KOPT-K1 (cell line): ENCODE results near the gene RIMBP2.

Experiments
- H3K27ac ChIP-seq: fragments of 200-600 bp; sonication (generic); 2 replicates; pipeline ENCODE4 v1.5.1; 2016; ENCODE audit warnings: antibody characterized with exemption, mild to moderate bottlenecking, low read depth, low read length; ENCODE audit not compliant: poor library complexity, severe bottlenecking
- H3K36me3 ChIP-seq: fragments of 200-600 bp; sonication (generic); 2 replicates; pipeline ENCODE4 v1.5.1; 2017; ENCODE audit warnings: antibody characterized with exemption, mild to moderate bottlenecking, low read length, moderate library complexity; ENCODE audit not compliant: insufficient read depth
- H3K9me3 ChIP-seq: fragments of 200-600 bp; sonication (generic); 2 replicates; pipeline ENCODE4 v1.5.1; 2017; ENCODE audit warnings: antibody characterized with exemption, low read length, mild to moderate bottlenecking; ENCODE audit not compliant: insufficient read depth, poor library complexity, severe bottlenecking

RIMBP2 gene

DNA sequence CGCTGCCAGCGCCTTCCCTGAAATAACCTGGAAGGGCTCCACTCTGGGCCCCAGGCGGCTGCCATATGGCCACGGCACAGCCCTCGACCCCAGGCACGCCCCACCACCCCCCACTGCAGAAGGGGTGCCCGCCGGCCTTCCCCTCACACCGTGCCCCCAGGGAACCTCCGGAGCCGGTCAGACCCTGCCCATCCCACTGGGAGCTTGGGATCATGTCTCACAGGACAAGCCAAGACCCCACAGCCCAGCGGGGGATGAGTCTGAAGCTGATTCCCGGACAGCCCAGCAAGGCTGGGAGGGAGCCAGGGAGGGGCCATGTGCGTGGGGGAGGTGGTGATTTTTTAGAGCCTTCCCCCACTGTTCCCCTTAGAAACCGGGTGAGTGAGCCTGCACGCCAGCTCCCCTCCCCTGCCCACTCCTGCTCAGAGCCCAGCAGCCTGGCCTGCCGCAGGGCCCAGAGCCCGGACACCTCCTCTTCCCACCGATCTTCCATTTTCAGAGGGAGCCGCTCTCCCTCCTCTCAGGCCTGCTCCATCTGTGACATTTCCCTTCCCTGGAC lies 1.4 kb downstream of the RIMBP2 start:
- Histone ChIP-seq H3K9me3 (peaks cover 5% of the 10 kb centered on the region), H3K36me3 (no peaks in the 10 kb centered on the region), H3K27ac (no peak overlapping the region)

DNA sequence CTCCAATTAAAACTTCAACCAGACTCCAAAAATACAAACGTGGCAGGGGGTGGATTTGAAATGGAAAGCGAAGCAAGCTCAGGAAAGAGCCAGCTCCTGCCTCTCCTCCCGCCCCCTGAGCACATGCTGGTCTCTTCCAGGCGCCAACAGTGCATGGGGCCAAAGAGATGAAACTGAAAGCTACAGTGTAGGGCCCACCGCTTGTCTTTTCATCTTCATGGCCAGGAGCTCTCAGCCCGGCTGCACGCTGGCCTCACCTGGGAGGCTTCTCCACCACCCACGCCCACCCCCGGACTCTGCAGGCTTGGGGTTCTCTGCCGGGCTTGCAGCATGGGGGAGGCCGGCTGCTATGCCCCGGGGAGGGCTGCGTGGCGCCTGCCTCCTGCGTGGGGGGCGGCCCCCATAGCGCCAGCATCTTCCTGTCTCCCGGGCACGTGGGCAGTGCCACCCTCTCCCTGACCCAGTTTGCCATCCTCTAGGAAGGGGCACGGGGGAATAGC lies 2.0 kb downstream of the RIMBP2 start:
- H3K27ac ChIP-seq: no peak overlapping the region
- H3K9me3 ChIP-seq: peaks cover 5% of the 10 kb centered on the region
- no peaks in the 10 kb centered on the region for H3K36me3 ChIP-seq

DNA sequence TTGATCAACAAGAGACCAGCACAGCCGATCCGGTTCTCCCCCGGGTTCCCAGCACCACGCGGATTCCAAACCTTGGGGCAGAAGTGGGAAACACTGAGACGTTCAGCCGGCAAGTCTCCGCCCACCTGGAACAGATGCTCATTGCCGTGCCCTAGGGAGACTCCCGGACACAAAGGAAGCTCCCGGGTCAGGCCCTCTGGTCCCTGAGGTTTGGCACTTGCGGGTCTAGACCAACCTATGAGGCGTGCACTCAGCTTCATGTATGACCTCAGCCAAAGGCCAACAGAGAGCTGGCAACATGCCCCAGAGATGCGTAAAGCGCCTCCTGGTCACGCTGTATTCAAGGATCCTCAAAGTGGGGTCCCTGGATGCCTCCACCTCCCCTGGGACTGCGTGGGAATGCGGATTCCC lies 2.5 kb downstream of the RIMBP2 start:
- Histone ChIP-seq H3K27ac (no peak overlapping the region), H3K9me3 (peaks cover 5% of the 10 kb centered on the region), H3K36me3 (no peaks in the 10 kb centered on the region)

DNA sequence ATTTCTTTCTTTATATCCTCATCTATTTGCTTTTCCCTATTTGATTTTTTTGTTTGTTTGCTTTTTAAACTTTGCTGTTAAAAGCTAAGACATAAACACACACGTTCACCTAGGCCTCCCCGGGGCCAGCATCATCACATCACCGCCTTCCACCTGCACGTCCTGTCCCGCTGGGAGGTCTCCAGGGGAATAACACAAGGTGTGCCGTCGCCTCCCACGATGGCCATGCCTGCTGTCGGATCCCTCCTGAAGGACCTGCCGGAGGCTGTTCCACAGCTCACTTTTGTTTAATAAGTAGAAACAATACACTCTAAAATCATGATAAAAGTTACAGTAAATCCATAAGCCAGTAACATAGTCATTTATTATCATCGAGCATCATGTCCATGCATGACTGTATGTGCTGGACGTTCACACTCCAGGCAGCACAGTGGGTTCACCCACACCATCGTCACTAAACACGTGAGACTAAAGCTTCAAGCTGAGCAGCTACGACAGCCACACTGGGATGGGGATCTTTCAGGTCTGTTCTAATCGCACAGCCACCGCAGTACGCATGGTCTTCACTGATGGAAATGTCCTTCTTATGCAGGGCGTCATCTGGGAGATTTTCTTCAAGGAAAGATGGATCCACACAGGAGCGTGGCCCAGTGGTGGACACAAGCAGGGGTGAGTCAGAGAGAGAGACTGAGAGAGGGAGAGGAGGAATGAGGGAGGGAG lies 3.6 kb downstream of the RIMBP2 start:
- no peaks in the 10 kb centered on the region for H3K9me3 ChIP-seq
- no peaks in the 10 kb centered on the region for H3K36me3 ChIP-seq
- H3K27ac ChIP-seq: no peak overlapping the region

DNA sequence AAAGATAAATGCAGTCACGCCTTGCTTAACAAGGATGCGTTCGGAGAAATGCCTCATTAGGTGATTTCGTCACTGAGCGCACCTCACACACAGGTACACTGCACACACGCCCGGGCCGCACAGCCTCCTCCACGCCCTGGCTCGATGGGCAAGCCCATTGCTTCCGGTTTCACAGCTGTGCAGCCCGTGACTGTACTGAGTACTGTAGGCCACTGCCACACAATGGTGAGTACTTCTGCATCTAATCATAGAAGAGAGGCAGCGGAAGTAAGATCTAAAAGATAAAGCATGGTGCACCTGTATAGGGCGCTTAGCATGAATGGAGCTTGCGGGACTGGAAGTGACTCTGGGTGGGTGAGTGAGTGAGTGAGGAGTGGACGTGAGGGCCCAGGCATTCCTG lies 4.3 kb downstream of the RIMBP2 start:
- no peaks in the 10 kb centered on the region for H3K36me3 ChIP-seq
- no peaks in the 10 kb centered on the region for H3K9me3 ChIP-seq
- H3K27ac ChIP-seq: no peak overlapping the region

DNA sequence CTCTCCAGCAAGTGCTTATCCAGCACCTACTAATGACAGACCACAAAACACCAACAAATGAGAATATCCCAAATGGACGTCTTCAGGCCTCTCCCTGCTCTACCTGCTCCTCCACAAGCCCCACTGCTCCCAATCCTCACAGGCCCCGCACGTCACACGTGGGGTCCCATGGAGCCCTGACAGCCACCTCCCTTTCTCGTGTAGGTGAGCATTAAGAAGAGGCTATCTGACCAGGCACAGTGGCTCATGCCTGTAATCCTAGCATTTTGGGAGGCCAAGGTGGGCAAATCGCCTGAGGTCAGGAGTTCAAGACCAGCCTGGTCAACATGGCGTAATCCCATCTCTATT lies 5.4 kb downstream of the RIMBP2 start:
- H3K36me3 ChIP-seq: no peaks in the 10 kb centered on the region
- H3K27ac ChIP-seq: no peak overlapping the region
- H3K9me3 ChIP-seq: no peaks in the 10 kb centered on the region

DNA sequence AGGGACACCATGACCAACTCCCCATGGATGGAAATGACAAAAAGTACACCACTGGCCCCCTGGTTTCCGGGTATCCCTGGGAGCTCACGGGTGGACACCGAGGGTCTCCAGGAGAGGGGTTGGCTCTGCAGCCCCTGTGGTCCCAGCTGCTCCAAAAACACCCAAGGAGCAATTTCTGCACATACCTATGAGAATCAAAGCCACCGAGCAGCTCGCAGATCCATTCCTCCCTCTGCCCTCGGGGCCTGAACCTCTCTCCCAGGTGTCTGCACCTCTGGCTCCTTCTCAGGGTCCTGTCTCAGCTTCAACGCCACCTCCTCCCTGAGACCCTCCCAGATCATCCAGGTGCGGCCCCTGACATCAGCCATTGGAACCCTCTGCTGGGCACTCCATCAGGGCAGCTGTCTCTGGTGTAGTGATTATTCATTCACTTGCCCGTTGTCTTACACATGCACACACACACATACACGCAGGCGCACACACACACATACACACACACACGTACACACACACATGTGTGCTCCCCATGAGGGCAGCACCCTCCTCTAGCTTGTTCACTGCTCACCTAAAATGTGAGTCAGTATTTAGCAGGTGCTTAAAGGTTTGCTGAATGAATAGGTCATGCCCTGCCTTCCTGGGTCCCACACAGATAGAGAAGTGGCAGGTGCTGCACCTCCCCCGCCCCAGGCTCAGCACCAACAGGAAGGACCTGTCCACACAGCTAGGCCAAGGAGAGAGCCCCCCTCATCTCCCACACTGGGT lies 5.9 kb downstream of the RIMBP2 start:
- Histone ChIP-seq H3K9me3 (no peaks in the 10 kb centered on the region), H3K36me3 (no peaks in the 10 kb centered on the region), H3K27ac (no peak overlapping the region)

DNA sequence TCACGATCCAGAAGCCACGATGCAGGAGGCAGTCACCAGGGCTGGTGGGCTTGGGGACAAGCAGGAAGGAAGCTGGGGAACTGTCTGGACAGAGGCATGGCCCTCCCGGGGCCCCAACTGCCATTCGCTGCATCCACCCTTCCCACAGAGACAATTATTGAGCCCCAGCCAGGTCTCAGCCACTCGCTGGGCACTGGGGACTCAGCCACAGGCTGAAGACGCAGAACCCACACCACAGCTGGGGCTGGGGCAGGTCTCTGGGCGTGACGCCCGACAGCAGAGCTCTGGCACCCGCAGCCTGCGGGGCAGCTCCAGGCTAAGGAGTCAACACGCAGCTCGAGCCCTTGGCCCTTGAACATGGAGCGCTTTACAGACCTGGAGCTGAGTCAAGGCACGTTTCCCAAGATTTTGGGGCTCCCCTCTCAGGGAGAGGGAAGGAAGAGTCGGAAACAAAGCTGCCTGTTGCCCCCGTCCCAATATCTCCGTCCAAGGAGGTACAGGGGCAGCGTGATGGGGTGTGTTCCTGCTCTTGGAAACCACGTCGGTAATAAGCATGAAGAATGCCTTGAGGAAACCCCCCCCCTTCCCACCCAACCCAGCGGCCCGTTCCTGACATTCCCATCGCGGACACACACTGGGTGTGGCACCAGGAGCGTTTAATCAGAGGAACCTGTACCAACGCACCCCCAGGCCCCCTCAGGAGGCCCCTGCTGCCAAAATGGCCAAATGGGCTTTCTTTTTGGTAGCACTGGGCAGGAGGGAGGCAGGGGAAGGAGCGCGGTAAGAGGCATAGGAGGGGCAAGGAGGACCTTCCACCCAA lies 6.7 kb downstream of the RIMBP2 start:
- no peaks in the 10 kb centered on the region for H3K36me3 ChIP-seq
- H3K27ac ChIP-seq: no peak overlapping the region
- H3K9me3 ChIP-seq: no peaks in the 10 kb centered on the region

DNA sequence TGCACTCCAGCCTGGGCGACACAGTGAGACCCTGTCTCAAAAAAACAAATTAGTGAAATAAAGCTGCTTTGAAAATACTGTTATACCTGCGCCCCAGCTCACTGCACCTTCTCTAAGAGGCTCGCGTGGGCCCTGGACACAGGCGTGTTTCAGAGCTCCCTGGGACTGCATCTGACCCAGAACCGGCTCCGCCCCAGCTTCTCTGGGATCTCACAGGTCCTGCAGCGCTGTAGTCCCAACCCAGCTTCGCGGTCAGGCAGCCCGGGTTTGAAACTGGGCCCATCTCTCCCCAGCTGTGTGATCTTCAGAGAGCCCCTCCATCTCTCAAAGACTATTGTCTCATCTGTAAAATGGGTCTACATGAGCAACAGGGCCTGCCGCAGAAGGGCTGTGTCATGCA lies 7.5 kb downstream of the RIMBP2 start:
- Histone ChIP-seq H3K9me3 (no peaks in the 10 kb centered on the region), H3K27ac (no peak overlapping the region)

DNA sequence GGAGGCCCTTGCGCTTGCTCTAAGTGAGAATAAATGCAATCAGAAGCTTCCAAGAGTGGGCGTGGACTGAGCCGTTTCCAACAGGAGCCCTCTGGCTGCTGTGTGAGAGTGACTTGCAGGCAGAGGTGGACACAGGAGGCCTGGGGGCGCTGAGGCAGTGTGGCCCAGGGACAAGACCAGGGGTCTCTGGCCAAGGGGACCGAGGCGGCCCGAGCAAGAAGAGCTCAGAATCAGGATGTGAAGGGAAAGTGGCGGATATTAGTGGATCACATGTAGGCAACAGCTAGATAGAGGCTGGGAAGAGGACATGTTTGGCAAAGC lies 8.6 kb downstream of the RIMBP2 start:
- Histone ChIP-seq H3K9me3 (no peaks in the 10 kb centered on the region), H3K36me3 (no peaks in the 10 kb centered on the region), H3K27ac (no peak overlapping the region)

More for the DNA sequence above, 7.5 kb downstream of the RIMBP2 start:
- H3K36me3 ChIP-seq: no peaks in the 10 kb centered on the region

DNA sequence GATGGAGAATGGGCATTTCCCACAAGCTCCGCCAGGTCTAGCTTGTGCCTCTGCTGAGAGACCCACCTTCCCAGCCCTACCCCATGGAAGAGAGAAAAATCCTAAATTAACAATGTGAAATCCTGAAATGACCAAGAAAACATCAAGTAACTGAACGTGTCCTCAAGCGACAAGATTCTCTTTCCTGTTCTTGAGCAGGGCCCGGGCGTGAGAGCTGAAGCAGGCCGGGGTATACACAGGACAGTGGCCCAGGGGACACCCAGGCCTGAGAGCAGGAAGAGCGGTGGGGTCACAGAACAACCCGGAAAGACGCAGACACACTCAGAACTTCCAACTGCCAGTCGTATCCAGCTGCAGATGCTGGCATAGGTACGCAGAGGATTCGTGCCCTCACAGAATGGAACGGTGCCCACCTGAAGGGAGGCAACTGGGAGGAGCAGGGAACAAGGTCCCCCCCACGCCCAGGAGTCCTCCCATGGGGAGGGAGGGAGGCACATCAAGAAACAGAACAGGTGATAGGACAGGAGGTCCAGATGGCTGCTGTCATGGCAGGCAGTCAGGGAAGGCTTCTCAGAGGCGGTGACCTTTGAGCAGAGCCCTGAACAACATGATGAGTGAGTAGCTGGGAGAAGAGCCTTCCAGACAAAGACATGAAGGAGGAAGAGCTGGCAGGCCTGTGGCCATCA lies 9.1 kb downstream of the RIMBP2 start:
- Histone ChIP-seq H3K36me3 (no peaks in the 10 kb centered on the region), H3K27ac (no peak overlapping the region), H3K9me3 (no peaks in the 10 kb centered on the region)

DNA sequence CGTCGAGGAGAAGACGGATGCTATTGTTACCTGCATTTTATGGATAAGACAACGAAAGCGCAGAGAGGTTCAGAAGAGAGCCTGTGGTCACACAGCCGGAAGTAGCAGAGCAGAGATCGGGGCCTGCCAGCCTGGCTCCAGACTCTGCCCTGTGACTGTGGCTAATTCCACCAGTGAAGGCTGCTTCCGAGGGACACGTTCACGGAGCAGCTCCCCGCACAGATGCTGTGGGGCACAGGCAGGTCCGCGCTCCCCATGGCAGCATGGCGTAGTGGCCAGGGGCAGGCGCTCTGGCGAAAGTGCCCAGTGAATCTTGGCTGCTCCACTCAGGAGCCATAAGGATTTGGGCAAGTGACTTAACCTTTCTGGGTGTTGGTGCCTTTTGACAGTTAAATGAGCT lies 9.8 kb downstream of the RIMBP2 start:
- H3K27ac ChIP-seq: no peak overlapping the region
- H3K9me3 ChIP-seq: no peaks in the 10 kb centered on the region
- no peaks in the 10 kb centered on the region for H3K36me3 ChIP-seq

DNA sequence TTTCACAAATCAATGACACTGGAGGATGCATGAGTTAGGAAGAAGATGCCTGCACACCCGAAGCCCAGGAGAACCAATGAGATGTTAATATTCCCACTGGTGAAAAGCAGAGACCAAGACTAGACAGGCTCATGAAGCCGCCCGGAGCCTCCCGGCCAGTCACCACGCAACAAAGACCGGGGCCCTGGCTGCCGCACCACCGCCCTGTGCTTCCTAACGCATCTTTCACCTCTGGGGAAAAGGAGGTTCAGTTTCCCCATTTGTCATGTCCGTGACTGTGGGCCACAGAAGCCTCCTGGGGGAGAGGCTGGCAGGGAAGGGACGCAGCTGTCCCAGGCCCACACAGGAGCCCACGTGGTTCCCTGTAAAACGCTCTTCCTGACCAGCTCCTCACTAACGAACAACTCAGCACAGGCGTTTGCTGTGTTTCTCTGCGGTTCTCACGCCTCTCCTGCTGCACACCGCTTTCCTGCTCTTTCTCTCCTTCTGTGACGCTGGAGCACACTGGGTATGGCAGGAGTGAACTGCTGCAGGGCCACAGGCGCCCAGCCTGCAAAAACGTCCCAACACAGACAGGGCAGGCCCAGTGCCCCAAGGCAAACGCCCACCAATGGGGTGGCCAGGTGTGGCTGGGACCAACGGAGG lies 10.8 kb downstream of the RIMBP2 start:
- Histone ChIP-seq H3K36me3 (no peaks in the 10 kb centered on the region), H3K9me3 (no peaks in the 10 kb centered on the region)

DNA sequence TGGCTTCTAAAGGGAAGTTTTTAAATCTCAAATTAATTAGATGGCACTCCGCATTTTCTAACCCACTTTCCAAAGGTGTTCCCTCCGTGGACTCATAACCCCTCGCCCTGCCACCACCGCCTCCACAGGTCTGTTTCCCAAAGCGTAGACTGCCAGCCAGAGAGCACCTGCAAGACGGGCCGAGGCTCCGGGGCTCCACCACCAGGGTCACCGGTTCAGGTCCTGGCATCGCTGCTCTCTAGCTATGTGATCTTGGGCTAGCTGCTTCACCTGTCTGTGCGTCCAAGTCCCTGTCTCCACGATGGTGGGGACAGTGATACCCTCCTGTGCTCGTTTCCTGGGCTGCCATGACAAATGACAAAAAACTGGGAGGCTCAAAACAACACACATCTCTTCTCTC lies 11.5 kb downstream of the RIMBP2 start:
- Histone ChIP-seq H3K27ac (no peak overlapping the region), H3K9me3 (no peaks in the 10 kb centered on the region), H3K36me3 (no peaks in the 10 kb centered on the region)

More for the DNA sequence above, 10.8 kb downstream of the RIMBP2 start:
- no peak overlapping the region for H3K27ac ChIP-seq
